OCI-LY7 (cell line): ENCODE results near the gene BPIFB1. TPM values are rescaled to one million over a fixed set of nuclear protein-coding genes. Genes with fewer than 3 reads are reported as not detected.

Experiments used
- BruUV-seq: library from RNA; stranded (reverse); fragments of 400-500 nt; replicated peaks from 2 replicates; lab custom pipeline; 2021; lab: Mats Ljungman, UMichigan
- CTCF ChIA-PET: fragments of 300-600 bp; sonication (Branson Sonifier 250); formaldehyde crosslinking; loops from one replicate; lab custom pipeline; 2022; ENCODE audit warnings: antibody characterized with exemption; ENCODE audit not compliant: unreplicated experiment; lab: Charles Lee
- POLR2A ChIA-PET: fragments of 300-600 bp; sonication (Branson Sonifier 250); formaldehyde crosslinking; loops from one replicate; lab custom pipeline; 2022; ENCODE audit warnings: antibody characterized with exemption; lab: Charles Lee
- DNase-seq: peaks from one replicate; pipeline ENCODE4 v3.0.0-alpha.2; 2015; ENCODE audit warnings: low spot score
- H2AFZ ChIP-seq: fragments of 200-600 bp; sonication (generic), shearing (Covaris generic); 2 replicates; pipeline ENCODE4 v1.6.1; 2014; ENCODE audit warnings: mild to moderate bottlenecking, antibody characterized with exemption, low read length, moderate library complexity
- H3K27ac ChIP-seq: fragments of 200-600 bp; sonication (generic); 2 replicates; pipeline ENCODE4 v1.5.1; 2014; ENCODE audit warnings: mixed run types, low read depth, mild to moderate bottlenecking, moderate library complexity, low read length, inconsistent platforms; ENCODE audit not compliant: poor library complexity, severe bottlenecking
- H3K36me3 ChIP-seq: fragments of 200-600 bp; sonication (generic); 2 replicates; pipeline ENCODE4 v1.6.1; 2014; ENCODE audit warnings: mild to moderate bottlenecking, antibody characterized with exemption, low read length, moderate library complexity, mixed read lengths; ENCODE audit not compliant: insufficient read depth
- H3K4me1 ChIP-seq: fragments of 200-600 bp; sonication (generic); 2 replicates; pipeline ENCODE4 v1.5.1; 2014; ENCODE audit warnings: mild to moderate bottlenecking, low read length; ENCODE audit not compliant: insufficient read depth, poor library complexity, severe bottlenecking
- H3K4me2 ChIP-seq: fragments of 200-600 bp; sonication (generic); 2 replicates; pipeline ENCODE4 v1.6.1; 2014; ENCODE audit warnings: mild to moderate bottlenecking, low read length
- H3K4me3 ChIP-seq: fragments of 200-600 bp; sonication (generic); 2 replicates; pipeline ENCODE4 v1.5.1; 2014; ENCODE audit warnings: mild to moderate bottlenecking, low read depth, low read length; ENCODE audit not compliant: poor library complexity, severe bottlenecking
- H3K79me2 ChIP-seq: fragments of 200-600 bp; sonication (generic); 2 replicates; pipeline ENCODE4 v1.6.1; 2016; ENCODE audit warnings: low read depth, mild to moderate bottlenecking, low read length, moderate library complexity, mixed read lengths; ENCODE audit not compliant: insufficient read depth
- H3K9me2 ChIP-seq: fragments of 200-600 bp; sonication (generic); 2 replicates; pipeline ENCODE4 v1.6.1; 2016; ENCODE audit warnings: mild to moderate bottlenecking, low read length, mixed read lengths; ENCODE audit not compliant: insufficient read depth
- H3K9me3 ChIP-seq: fragments of 200-600 bp; sonication (generic); 2 replicates; pipeline ENCODE4 v1.6.1; 2014; ENCODE audit warnings: mild to moderate bottlenecking, mixed run types, low read length, mixed read lengths
- H4K20me1 ChIP-seq: fragments of 200-600 bp; sonication (generic); 2 replicates; pipeline ENCODE4 v1.6.1; 2014; ENCODE audit warnings: mild to moderate bottlenecking, antibody characterized with exemption, low read length, moderate library complexity, mixed read lengths; ENCODE audit not compliant: insufficient read depth
- EZH2phosphoT487 ChIP-seq: fragments of 200-600 bp; sonication (generic); IDR thresholded peaks from 2 replicates; pipeline ENCODE4 v1.6.1; 2018; ENCODE audit warnings: low read depth, borderline replicate concordance, mild to moderate bottlenecking, mixed run types, antibody characterized with exemption, low read length, moderate library complexity, mixed read lengths
- intact Hi-C: fragments of 100-400 bp; cut with micrococcal nuclease; formaldehyde crosslinking; loops from one replicate; pipeline ENCODE4 v1.10.0; 2022; ENCODE audit not compliant: unreplicated experiment
- total RNA-seq, 2 experiments: library from RNA; depleted of rRNA in 1 of 2; stranded (reverse); fragments of >200 nt in 1 of 2; shearing (Covaris generic) in 1 of 2; gene quantifications; 2 replicates each; pipeline ENCODE4 v1.2.3, GENCODE V29; 2014 to 2022
- TF ChIP-seq, protein P1 (sequence below): fragments of 200-600 bp; sonication (generic); conservative IDR thresholded peaks from 2 replicates; pipeline ENCODE4 v1.5.1; 2014; ENCODE audit warnings: mild to moderate bottlenecking, antibody characterized with exemption, low read length, moderate library complexity, mixed read lengths

Gene BPIFB1
- total RNA-seq, 2 experiments from 2014 or later: not detected

DNA sequence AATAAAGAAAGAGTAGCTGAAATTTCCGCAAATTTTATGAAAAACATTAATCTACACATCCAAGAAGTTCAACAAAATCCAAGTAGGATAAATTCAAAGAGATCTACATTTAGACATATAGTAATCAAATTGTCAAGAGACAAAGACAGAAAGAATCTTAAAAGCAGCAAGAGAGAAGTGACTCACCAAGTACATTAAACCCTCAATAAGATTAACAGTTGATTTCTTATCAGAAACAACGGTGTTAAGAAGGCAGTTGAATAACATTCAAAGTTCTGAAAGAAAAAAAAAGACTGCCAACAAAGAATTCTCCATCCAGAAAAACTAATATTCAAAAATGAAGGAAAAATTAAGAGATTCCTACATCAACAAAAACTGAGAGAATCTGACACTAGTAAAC, 28.0 kb upstream of the BPIFB1 start:
- no peak for TF ChIP-seq EZH2phosphoT487
- TF ChIP-seq, protein P1, sequence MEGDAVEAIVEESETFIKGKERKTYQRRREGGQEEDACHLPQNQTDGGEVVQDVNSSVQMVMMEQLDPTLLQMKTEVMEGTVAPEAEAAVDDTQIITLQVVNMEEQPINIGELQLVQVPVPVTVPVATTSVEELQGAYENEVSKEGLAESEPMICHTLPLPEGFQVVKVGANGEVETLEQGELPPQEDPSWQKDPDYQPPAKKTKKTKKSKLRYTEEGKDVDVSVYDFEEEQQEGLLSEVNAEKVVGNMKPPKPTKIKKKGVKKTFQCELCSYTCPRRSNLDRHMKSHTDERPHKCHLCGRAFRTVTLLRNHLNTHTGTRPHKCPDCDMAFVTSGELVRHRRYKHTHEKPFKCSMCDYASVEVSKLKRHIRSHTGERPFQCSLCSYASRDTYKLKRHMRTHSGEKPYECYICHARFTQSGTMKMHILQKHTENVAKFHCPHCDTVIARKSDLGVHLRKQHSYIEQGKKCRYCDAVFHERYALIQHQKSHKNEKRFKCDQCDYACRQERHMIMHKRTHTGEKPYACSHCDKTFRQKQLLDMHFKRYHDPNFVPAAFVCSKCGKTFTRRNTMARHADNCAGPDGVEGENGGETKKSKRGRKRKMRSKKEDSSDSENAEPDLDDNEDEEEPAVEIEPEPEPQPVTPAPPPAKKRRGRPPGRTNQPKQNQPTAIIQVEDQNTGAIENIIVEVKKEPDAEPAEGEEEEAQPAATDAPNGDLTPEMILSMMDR: no peak
- no peak overlapping the region for H3K4me2 ChIP-seq
- POLR2A ChIA-PET: no interaction called here
- H3K9me2 ChIP-seq: no peaks in the 10 kb centered on the region
- no peak for DNase-seq
- no peaks in the 10 kb centered on the region for H3K9me3 ChIP-seq
- H3K36me3 ChIP-seq: no peaks in the 10 kb centered on the region
- CTCF ChIA-PET: no interaction called here
- H3K4me1 ChIP-seq: no peaks in the 10 kb centered on the region
- H3K27ac ChIP-seq: no peak overlapping the region
- intact Hi-C loops: no loop called here
- no peak overlapping the region for H2AFZ ChIP-seq
- H3K79me2 ChIP-seq: no peaks in the 10 kb centered on the region
- no TSS peak for BruUV-seq
- no peaks in the 10 kb centered on the region for H4K20me1 ChIP-seq
- H3K4me3 ChIP-seq: no peak overlapping the region

DNA sequence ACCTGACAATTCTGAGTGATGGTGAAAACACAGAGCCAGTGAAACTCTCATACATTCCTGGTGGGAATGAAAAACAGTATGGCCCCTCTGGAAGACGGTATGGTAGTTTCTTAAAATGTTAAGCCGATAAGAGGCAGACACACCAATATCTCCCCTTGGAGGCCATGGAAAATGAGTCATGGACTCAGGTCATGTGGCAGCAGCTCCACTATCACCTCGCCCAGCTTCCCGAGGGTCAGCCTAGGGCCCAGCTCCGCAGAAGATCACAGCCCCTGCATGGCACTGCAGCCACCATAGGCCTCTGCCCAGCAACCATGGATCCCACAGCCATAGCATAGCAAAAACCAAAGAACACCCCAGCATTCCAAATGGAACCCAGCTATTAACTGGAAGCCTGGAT, 25.8 kb upstream of the BPIFB1 start:
- intact Hi-C loops: no loop called here
- TF ChIP-seq, protein P1: no peak
- TF ChIP-seq EZH2phosphoT487: no peak
- H3K79me2 ChIP-seq: no peaks in the 10 kb centered on the region
- no peak overlapping the region for H3K27ac ChIP-seq
- H3K9me2 ChIP-seq: no peaks in the 10 kb centered on the region
- no peak overlapping the region for H2AFZ ChIP-seq
- 0 out of 2 replicates have a peak, but pooled peaks cover 4% of the 10 kb centered on the region for H3K9me3 ChIP-seq
- no TSS peak for BruUV-seq
- DNase-seq: no peak
- no peaks in the 10 kb centered on the region for H3K4me1 ChIP-seq
- no peaks in the 10 kb centered on the region for H4K20me1 ChIP-seq
- H3K4me2 ChIP-seq: no peak overlapping the region
- ChIA-PET POLR2A (no interaction called here), CTCF (no interaction called here)
- H3K4me3 ChIP-seq: no peak overlapping the region
- no peaks in the 10 kb centered on the region for H3K36me3 ChIP-seq

DNA sequence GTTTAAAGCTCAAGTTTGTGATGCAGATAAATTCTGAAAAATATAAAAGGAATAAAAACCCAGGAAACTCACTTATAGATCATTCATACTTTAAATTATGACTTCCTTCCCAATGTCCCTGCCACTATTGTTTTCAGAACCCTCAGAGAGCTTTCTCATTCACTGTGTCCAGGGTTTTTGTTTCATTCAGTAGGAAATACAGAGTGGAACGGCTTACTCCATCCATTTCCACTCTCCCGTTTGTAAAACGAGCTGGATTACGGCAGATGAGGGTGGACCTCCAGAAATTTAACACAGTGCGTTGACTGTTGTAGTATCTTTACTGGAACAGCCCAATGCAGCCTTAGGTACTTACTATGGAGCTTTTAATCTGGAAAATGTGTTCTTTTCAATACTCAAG, 23.6 kb upstream of the BPIFB1 start:
- intact Hi-C loops: no loop called here
- CTCF ChIA-PET: no interaction called here
- H3K4me3 ChIP-seq: no peak overlapping the region
- H2AFZ ChIP-seq: no peak overlapping the region
- no peak for DNase-seq
- TF ChIP-seq EZH2phosphoT487: no peak
- TF ChIP-seq, protein P1: no peak
- no peak overlapping the region for H3K27ac ChIP-seq
- 0 out of 2 replicates have a peak, but pooled peaks cover 4% of the 10 kb centered on the region for H3K9me3 ChIP-seq
- POLR2A ChIA-PET: interaction anchor here (0.6 kb wide), 1 partner anchor 713 kb away, joined by 3 read pairs; no protein-coding TSS in a partner anchor
- H3K4me2 ChIP-seq: no peak overlapping the region
- no peaks in the 10 kb centered on the region for H3K36me3 ChIP-seq
- no TSS peak for BruUV-seq
- H3K4me1 ChIP-seq: no peaks in the 10 kb centered on the region
- no peaks in the 10 kb centered on the region for H3K9me2 ChIP-seq
- H4K20me1 ChIP-seq: no peaks in the 10 kb centered on the region
- H3K79me2 ChIP-seq: no peaks in the 10 kb centered on the region
